Testis (tissue), 3 donors: Measurements from ENCODE around the gene TP73. TPM values are rescaled to one million over a fixed set of nuclear protein-coding genes. Genes with fewer than 3 reads are reported as not detected.

ENCODE experiments used
- DNase-seq: peaks from one replicate; pipeline ENCODE4 v3.0.0-alpha.2; 2019
- H3K27ac ChIP-seq, 2 donors: fragments of 200-600 bp; sonication (generic); one replicate each; pipeline ENCODE4 v1.5.1; 2019
- H3K27me3 ChIP-seq: fragments of 200-600 bp; sonication (generic); one replicate; pipeline ENCODE4 v1.5.1; 2019
- H3K36me3 ChIP-seq: fragments of 200-600 bp; sonication (generic); one replicate; pipeline ENCODE4 v1.5.1; 2017; ENCODE audit warnings: low read depth; ENCODE audit errors: missing control alignments
- H3K4me1 ChIP-seq: fragments of 200-600 bp; sonication (generic); one replicate; pipeline ENCODE4 v1.5.1; 2019
- H3K4me3 ChIP-seq, 2 donors: fragments of 200-600 bp; sonication (generic); one replicate each; pipeline ENCODE4 v1.5.1; 2017 to 2019
- H3K9me3 ChIP-seq: fragments of 200-600 bp; sonication (generic); one replicate; pipeline ENCODE4 v1.5.1; 2017
- POLR2A ChIP-seq: fragments of 450-650 bp; IDR thresholded peaks from one replicate; pipeline ENCODE4 v1.6.1; 2017; ENCODE audit warnings: antibody characterized with exemption, mild to moderate bottlenecking, moderate library complexity
- WGBS, 2 donors: methylation state at CpG; one replicate each; pipeline ENCODE4 v1.1.5; 2018; 5-methylcytosine and 5-hydroxymethylcytosine counted together
- intact Hi-C: fragments of 100-400 bp; cut with DNase I; formaldehyde crosslinking; loops from one replicate; pipeline ENCODE4 v1.15.1; 2023; ENCODE audit warnings: low total_unique reads
- polyA plus RNA-seq: library from polyadenylated mRNA; stranded (reverse); fragments of 350-450 nt; fragmentation: Illumina TruSeq; extraction: RNeasy Lipid Tissue Mini Kit (QIAGEN cat#74804); gene quantifications from one replicate; pipeline ENCODE4 v1.2.3, GENCODE V29; 2014; ENCODE audit warnings: low read depth, low replicate concordance; ENCODE audit not compliant: insufficient read depth
- total RNA-seq, 2 donors: library from RNA; depleted of rRNA; stranded (reverse); fragments of >200 nt; gene quantifications; one replicate each; pipeline ENCODE4 v1.2.3, GENCODE V29; 2016
- TF ChIP-seq, protein P1 (sequence below), 3 experiments: fragments of 450-650 bp in 2 of 3; fragments of 200-600 bp in 1 of 3; sonication (generic) in 1 of 3; IDR thresholded peaks; one replicate each; pipeline ENCODE4 v1.5.1; 2016 to 2019; ENCODE audit warnings: antibody characterized with exemption in 3 of 3, mild to moderate bottlenecking in 2 of 3, moderate library complexity in 1 of 3

The TP73 gene
- total and polyA plus RNA-seq, 3 donors from 2014 or later, result 1.3 to 2.2 (median 1.5) TPM

DNA sequence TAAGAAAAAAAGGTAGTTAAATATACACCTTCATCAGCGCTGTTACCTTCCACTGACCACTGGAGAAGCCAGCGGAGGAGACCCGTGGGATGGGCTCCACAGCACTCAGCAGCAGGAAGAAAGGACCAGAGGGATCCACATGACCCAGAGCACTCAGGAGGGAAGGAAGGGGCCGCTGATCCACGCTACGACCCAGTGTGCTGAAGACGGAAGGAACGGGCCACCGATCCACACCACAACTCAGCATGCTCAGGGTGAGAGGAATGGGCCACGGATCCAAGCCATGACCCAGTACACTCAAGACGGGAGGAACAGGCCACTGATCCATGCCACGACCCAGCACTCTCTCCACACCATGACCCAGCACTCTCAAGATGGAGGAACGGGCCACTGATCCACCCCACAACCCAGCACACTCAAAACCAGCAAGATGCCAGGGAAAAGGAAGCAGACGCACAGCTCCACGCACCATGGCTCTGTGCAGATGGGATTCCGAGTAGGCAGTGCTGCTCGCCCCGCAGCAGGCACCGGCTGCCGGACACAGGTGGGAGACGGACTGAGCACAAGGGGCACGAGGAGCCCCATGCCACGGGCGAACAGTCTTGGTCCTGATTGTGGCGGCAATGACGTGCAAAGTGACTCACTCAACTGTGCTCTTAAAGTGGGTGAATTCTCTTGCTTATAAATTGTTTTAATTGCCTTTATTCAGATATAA is 11.1 kb upstream of the TP73 start:
- TF ChIP-seq POLR2A, result no peak
- TF ChIP-seq, protein P1, sequence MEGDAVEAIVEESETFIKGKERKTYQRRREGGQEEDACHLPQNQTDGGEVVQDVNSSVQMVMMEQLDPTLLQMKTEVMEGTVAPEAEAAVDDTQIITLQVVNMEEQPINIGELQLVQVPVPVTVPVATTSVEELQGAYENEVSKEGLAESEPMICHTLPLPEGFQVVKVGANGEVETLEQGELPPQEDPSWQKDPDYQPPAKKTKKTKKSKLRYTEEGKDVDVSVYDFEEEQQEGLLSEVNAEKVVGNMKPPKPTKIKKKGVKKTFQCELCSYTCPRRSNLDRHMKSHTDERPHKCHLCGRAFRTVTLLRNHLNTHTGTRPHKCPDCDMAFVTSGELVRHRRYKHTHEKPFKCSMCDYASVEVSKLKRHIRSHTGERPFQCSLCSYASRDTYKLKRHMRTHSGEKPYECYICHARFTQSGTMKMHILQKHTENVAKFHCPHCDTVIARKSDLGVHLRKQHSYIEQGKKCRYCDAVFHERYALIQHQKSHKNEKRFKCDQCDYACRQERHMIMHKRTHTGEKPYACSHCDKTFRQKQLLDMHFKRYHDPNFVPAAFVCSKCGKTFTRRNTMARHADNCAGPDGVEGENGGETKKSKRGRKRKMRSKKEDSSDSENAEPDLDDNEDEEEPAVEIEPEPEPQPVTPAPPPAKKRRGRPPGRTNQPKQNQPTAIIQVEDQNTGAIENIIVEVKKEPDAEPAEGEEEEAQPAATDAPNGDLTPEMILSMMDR (IDR thresholded peaks at IDR 0.05), result no peak

DNA sequence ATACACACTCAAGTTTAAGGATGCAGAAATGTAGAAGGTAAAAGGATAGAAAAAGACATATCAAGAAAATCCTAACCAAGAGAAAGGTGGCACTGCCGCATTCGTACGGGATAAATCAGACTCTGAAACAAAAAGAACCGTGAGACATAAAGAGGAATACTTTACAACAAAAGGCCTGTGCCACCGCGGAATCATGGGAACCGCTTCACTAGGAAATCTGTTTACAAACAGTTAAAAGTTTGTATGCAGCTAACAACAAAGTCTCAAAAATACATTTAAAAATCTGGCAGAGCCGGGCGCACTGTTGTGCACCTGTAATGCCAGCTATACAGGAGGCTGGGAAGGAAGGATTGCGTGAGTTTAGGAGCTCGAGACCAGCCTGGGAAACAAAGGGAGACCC is 10.5 kb upstream of the TP73 start:
- Histone ChIP-seq H3K9me3 (no peaks in the 10 kb centered on the region), H3K4me3 (no peak overlapping the region), H3K36me3 (no peaks in the 10 kb centered on the region), H3K4me1 (no peaks in the 10 kb centered on the region), H3K27ac (no peak overlapping the region), H3K27me3 (no peaks in the 10 kb centered on the region)
- no peak for TF ChIP-seq POLR2A
- TF ChIP-seq, protein P1 (IDR thresholded peaks at IDR 0.05), result no peak
- intact Hi-C loops, result no loop called here
- 95% methylated on average over 11 of the region's 11 CpGs for WGBS, 2 donors
- DNase-seq, result no peak

More for the DNA sequence above, 11.1 kb upstream of the TP73 start:
- H3K4me1 ChIP-seq, result no peaks in the 10 kb centered on the region
- H3K36me3 ChIP-seq, result no peaks in the 10 kb centered on the region
- H3K9me3 ChIP-seq, result no peaks in the 10 kb centered on the region
- 93 to 94% methylated on average over 22 to 26 of the region's 26 CpGs for WGBS, 2 donors
- no peak for DNase-seq
- no peak overlapping the region for H3K4me3 ChIP-seq
- H3K27ac ChIP-seq, result no peak overlapping the region
- intact Hi-C loops, result no loop called here
- H3K27me3 ChIP-seq, result no peaks in the 10 kb centered on the region

DNA sequence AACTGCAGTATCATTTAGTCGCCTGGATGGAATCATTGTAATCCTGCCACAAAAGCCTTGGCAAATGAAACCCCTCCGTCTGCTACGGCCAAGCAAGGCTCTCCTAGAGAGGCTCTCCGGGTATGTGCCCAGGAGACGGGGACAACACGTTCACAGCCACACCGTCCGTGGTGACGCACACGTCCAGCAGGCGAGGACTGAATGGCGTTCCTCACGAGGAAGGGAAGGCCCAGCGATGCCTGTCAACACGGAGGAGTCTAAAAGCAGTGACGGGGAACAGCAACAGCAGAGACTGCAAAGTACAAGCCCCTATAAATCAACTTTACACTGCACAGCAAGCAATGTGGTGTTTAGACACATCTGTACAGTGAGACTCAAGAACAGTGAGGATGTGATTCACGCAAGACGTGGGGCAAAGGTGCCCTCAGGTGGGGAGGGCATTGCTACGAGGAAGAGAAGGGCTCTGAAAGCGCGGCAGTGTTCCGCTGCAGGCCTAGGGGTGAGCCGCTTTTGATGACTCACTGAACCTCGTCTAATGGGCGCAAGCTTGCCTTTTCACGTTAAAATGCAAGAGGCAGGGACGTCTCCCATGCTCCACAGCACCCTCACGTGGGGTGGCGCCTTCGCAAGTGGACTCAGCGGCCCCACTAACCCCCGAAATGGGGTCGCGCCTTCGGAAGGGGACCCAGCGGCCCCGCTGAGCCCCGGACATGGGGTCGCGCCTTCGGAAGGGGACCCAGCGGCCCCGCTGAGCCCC is 9.2 kb upstream of the TP73 start:
- 84 to 88% methylated on average over 32 to 41 of the region's 43 CpGs for WGBS, 2 donors

DNA sequence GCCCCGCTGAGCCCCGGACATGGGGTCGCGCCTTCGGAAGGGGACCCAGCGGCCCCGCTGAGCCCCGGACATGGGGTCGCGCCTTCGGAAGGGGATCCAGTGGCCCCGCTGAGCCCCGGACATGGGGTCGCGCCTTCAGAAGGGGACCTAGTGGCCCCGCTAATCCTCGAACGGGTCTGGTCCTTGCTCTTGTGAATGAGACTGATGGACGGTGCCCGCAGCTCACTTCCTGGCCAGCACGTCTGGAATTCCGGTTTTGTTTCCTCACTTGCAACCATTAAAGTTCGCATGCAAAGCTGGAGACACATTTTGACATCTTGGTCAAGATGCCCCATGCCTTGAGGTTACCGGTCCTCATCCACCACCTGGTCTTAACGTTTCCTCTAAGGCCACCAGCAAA is 8.0 kb upstream of the TP73 start:
- Histone ChIP-seq H3K4me1 (no peaks in the 10 kb centered on the region), H3K4me3 (no peak overlapping the region), H3K27ac (no peak overlapping the region), H3K36me3 (no peaks in the 10 kb centered on the region), H3K9me3 (no peaks in the 10 kb centered on the region), H3K27me3 (no peaks in the 10 kb centered on the region)
- DNase-seq, result no peak
- 73 to 86% methylated on average over 8 to 12 of the region's 25 CpGs for WGBS, 2 donors
- TF ChIP-seq POLR2A, result no peak
- TF ChIP-seq, protein P1 (IDR thresholded peaks at IDR 0.05), result no peak
- intact Hi-C loops, result no loop called here

More for the DNA sequence above, 9.2 kb upstream of the TP73 start:
- TF ChIP-seq POLR2A, result no peak
- TF ChIP-seq, protein P1 (IDR thresholded peaks at IDR 0.05), result no peak
- Histone ChIP-seq H3K4me3 (no peak overlapping the region), H3K36me3 (no peaks in the 10 kb centered on the region), H3K9me3 (no peaks in the 10 kb centered on the region), H3K27ac (no peak overlapping the region), H3K27me3 (no peaks in the 10 kb centered on the region), H3K4me1 (no peaks in the 10 kb centered on the region)
- no peak for DNase-seq
- intact Hi-C loops, result no loop called here
